Erythroblast (primary cell): ENCODE results near the gene NEDD9.

ENCODE experiments used
- GATA1 ChIP-seq: IDR thresholded peaks from 2 replicates; pipeline ENCODE4 v1.6.1; 2011; ENCODE audit warnings: low read depth, mild to moderate bottlenecking, control low read depth, low read length, moderate library complexity
- POLR2A ChIP-seq: IDR thresholded peaks from 2 replicates; pipeline ENCODE4 v1.6.1; 2011; ENCODE audit warnings: mild to moderate bottlenecking, low read length

GRCh38 chr6:11265932-11266331 lies 33.5 kb upstream of the NEDD9 start:
- TF ChIP-seq POLR2A, result no peak
- no peak for TF ChIP-seq GATA1
